LNCaP clone FGC (cell line): Measurements from ENCODE around the gene ADRA2B.
"Not testable (repeated sequence)": the region's sequence is repeated elsewhere in the genome, so short reads cannot be mapped to it uniquely, and the experiment has no call there.

Experiments
- DNase-seq: peaks from one replicate; pipeline ENCODE4 v3.0.0-alpha.2; 2011; ENCODE audit warnings: low read depth
- H3K4me3 ChIP-seq: 2 replicates; pipeline ENCODE4 v1.5.1; 2011; ENCODE audit warnings: mild to moderate bottlenecking, low read depth, low read length, control low read depth
- CTCF ChIP-seq: IDR thresholded peaks from 2 replicates; pipeline ENCODE4 v1.5.1; 2012; ENCODE audit warnings: mild to moderate bottlenecking; ENCODE audit not compliant: control insufficient read depth, insufficient read depth; ENCODE audit errors: extremely low read depth

Gene ADRA2B

GRCh38 chr2:96072746-96073145 is 43.6 kb downstream of the ADRA2B start:
- DNase-seq = no peak
- no peak overlapping the region for H3K4me3 ChIP-seq
- TF ChIP-seq CTCF = no peak

- H3K4me3 ChIP-seq, DNase-seq: not testable (repeated sequence)
Measured at GRCh38 chr2:96071977-96072491, 44.3 kb downstream of the ADRA2B start.

GRCh38 chr2:96071087-96071976 is 45.0 kb downstream of the ADRA2B start:
- H3K4me3 ChIP-seq, DNase-seq: not testable (repeated sequence)

GRCh38 chr2:96070351-96070750 is 46.0 kb downstream of the ADRA2B start:
- not testable (repeated sequence) for DNase-seq, H3K4me3 ChIP-seq

GRCh38 chr2:96069878-96070277 is 46.5 kb downstream of the ADRA2B start:
- not testable (repeated sequence) for DNase-seq, H3K4me3 ChIP-seq

GRCh38 chr2:96067902-96068581 is 48.3 kb downstream of the ADRA2B start:
- not testable (repeated sequence) for H3K4me3 ChIP-seq, DNase-seq

GRCh38 chr2:96067098-96067660 is 49.2 kb downstream of the ADRA2B start:
- not testable (repeated sequence) for DNase-seq

GRCh38 chr2:96066511-96066910 is 49.9 kb downstream of the ADRA2B start:
- DNase-seq, H3K4me3 ChIP-seq: not testable (repeated sequence)

More at GRCh38 chr2:96067098-96067660, 49.2 kb downstream of the ADRA2B start:
- not testable (repeated sequence) for H3K4me3 ChIP-seq

GRCh38 chr2:96065954-96066353 is 50.4 kb downstream of the ADRA2B start:
- not testable (repeated sequence) for H3K4me3 ChIP-seq, DNase-seq

GRCh38 chr2:96065381-96065930 is 50.9 kb downstream of the ADRA2B start:
- no peak for DNase-seq
- TF ChIP-seq CTCF = no peak
- H3K4me3 ChIP-seq = no peak overlapping the region

- DNase-seq, H3K4me3 ChIP-seq: not testable (repeated sequence)
Measured at GRCh38 chr2:96064760-96065159, 51.6 kb downstream of the ADRA2B start.

GRCh38 chr2:96064047-96064675 is 52.2 kb downstream of the ADRA2B start:
- DNase-seq = not testable (repeated sequence)

More at GRCh38 chr2:96064047-96064675, 52.2 kb downstream of the ADRA2B start:
- not testable (repeated sequence) for H3K4me3 ChIP-seq
